NT2/D1 (cell line): Measurements from ENCODE around the gene TMEM238L.

ENCODE experiments used
- SUZ12 ChIP-seq: IDR thresholded peaks from 2 replicates; pipeline ENCODE4 v1.6.1; 2011; ENCODE audit not compliant: insufficient read length, insufficient read depth; ENCODE audit errors: extremely low read depth
- YY1 ChIP-seq: IDR thresholded peaks from 2 replicates; pipeline ENCODE4 v1.6.1; 2011; ENCODE audit not compliant: insufficient read length, insufficient read depth
- ZNF274 ChIP-seq: IDR thresholded peaks from 2 replicates; pipeline ENCODE4 v1.6.1; 2011; ENCODE audit warnings: mild to moderate bottlenecking, low read depth, low read length

GRCh38 chr17:10798910-10799309 is 5.0 kb downstream of the TMEM238L start:
- TF ChIP-seq SUZ12 (no peak), YY1 (no peak), ZNF274 (no peak)
